GM19043 (cell line): ENCODE measurements around the gene ABLIM2.

Experiments
- ATAC-seq: cut with Tn5 transposase; IDR thresholded peaks from one replicate; pipeline ENCODE4 v1.9.1; 2021; ENCODE audit warnings: low read depth; ENCODE audit not compliant: unreplicated experiment

The ABLIM2 gene

GRCh38 chr4:8053688-8054449 lies 104.7 kb downstream of the ABLIM2 start:
- ATAC-seq: no peak

DNA sequence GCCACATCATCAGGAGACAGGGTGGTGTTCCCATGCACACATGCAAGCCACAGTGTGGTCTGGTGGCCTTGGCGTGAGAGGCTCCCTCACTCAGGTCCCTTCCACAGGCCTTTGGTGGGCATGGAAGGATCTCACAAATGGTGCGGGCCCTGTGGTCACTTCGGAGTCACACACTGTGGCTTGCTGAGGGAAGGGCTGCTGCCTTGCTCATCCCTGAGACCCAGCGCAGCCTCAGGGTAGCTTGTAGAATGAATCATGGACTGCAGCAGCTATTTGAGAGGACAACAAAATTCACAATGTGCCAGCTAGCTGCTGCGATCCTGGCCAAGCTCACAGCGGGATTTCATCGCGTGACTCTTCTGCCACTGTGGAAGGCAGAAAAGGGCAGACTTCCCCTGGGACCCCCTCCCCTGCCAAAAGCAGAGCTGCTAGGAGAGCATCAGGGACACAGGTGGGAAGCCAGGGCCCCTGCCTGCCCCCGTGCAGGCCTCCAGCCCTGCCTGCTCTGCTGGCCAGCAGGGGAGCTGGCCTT lies 106.4 kb downstream of the ABLIM2 start:
- ATAC-seq: no peak

GRCh38 chr4:8051644-8052043 lies 107.0 kb downstream of the ABLIM2 start:
- no peak for ATAC-seq

DNA sequence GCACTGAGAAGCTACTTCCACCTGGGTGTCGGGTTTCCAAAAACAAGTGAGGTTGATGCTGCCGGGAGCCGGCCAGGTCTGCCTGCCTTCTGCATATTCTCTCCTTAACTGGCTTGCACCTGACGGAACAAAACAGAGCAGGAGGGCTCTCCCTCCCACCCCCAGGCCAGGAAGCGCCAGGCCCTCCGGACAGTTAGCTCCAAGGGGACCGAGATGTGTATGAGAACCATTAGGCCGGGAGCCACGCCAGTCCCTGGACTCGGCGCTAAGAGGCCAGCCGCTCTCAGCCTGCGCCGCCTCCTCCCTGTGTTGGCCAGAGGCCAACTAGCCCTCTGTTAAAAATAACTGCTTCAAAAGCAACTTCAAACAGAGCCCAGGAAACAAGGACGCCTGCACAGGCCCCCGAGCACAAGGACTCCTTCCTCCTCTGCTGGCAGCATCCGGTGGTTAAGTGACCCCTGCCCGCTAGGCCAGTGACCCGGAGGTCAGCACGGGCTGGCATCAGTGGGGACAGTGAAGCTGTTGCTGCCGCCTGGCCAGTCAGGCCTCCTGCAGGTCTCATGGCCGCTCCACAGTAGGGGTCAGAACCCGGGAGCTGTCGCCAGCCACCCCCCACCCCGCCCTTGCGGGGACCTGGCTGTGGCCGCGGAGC lies 107.9 kb downstream of the ABLIM2 start:
- no peak for ATAC-seq

GRCh38 chr4:8050180-8050554 lies 108.4 kb downstream of the ABLIM2 start:
- ATAC-seq: no peak

GRCh38 chr4:8048856-8049676 lies 109.5 kb downstream of the ABLIM2 start:
- ATAC-seq: no peak

DNA sequence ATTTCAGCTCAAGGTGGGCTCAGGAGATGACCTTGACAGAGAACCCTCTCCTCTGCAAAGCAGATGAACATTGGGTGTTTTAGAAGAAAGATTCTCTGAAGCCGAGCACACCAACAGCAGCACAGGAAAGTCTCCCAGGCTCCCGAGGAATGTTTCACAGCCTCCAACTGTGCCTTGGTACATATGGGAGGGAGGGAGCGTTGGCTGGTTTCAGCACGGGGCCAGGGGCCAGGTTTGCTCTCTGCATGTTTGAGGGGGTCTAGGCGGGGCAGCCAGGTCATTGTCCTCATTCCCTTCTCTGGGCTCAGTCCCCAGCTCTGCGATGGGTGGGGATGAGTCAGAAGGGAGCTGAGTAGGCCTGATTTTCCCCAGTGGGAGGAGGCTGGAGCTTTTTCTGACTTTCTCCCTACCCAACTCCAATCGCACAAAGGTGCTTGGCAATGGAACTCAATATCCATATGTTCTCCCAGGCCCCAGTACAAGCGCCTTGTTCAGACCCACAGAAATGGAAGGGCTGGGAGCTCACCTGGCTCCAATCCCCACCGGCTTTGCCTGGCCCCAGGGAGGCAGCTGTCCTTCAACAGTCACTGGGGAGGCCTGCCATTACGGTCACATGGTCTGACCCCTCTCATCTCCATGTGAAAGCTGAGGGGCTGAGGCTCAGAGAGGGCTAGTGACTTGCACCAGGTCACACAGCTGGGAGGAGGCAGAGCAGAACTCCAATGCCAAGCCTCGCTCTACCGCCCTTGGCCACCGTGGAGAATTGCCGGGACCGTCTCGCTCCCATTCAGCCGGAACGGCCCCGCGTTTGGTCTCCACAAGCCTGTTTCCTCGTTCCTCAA lies 110.6 kb downstream of the ABLIM2 start:
- ATAC-seq: no peak

- no peak for ATAC-seq
Measured at GRCh38 chr4:8046925-8047541, 111.6 kb downstream of the ABLIM2 start.

DNA sequence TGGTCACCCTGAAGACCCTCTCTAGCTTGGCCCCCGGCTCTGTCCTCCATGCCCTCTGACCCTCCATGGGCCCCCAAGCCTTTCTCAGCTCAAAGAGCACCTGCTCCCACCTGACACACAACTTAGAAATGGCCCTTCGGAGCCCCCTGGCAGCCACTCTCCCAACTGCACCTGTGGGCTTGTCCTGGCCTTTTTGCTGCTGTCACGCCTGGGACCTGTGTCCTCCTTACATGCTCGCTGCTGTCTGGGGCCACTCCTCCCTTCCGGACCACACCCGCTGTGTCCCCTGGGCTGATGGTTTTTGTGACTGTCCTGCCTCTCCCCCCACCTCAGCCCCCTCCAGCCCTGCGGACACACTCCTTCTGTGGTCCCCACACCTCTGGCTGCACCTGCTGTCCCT lies 112.7 kb downstream of the ABLIM2 start:
- no peak for ATAC-seq

DNA sequence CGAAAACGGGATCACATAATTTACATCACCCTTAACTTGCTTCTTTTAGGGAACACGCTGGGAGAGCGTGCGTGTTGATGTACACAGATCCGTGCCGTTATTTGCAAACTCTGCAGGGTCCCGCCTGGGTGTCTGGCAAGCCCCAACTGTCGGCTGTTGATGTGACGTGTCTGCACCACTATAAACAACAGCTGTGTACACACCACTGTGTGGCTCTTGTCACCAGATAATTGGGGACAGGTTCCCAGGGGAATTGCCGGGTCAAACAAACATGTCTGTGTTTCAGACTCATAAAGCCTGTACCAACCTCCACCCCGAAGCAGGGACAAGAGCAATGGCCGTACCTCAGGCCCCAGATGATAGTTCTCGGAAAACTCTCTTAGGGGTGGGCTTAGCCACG lies 113.9 kb downstream of the ABLIM2 start:
- ATAC-seq: no peak

DNA sequence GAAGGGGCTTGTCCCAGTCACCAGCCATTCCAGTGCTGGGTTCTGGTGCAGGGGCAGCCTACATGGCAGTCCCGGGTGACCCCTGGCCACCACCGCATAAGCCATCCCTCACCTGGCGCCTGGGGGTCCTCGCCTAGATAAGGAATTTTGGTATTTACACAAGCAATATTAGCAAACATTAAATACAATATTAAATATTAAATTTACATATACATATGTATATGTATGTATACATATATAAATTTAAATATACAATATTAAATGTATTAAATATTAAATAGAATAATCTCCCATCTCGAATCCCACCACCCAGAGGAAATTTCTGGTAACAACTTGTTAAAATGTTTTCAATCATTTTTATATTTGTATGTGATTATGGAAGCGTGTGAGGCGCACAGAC lies 114.4 kb downstream of the ABLIM2 start:
- ATAC-seq: no peak

GRCh38 chr4:8043596-8043995 lies 115.0 kb downstream of the ABLIM2 start:
- ATAC-seq: no peak

DNA sequence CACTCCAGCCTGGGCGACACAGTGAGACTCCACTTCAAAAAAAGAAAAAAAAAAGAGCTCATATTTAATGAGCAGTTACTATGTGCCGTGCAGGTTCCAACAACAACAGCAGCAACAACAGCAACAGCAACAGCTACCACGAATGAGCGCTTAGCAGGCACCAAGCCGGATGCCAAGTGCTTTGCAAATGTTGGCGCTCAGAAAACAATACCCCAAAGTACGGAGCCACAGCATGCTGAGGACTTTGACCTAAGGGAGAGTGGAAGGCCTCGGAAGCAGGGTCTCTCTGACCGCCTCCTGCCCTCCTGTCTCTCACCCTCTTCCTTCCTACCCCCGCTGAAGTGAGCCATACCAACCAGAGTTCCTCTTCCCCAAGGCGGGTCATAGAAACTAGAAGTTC lies 116.7 kb downstream of the ABLIM2 start:
- ATAC-seq: no peak

DNA sequence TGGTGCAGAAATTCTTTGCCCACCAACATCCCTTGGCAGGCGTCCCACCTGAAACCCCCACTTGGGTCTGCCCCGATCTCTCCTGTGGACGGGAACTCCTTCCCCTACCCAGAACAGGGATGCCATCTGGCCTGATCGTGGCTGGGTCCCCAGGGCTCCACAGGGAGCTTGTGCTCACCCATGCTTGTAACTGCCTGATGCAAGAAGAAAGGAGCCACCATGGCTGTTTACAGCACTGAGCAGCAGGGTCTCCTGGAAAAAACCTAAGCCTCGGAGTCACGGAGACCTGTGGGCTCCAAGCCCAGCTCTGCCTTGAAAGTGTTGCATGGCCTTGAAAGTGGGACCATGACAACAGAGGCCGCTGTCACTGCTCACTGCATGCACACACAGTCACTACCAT lies 117.4 kb downstream of the ABLIM2 start:
- ATAC-seq: no peak

- no peak for ATAC-seq
Measured at GRCh38 chr4:8040607-8041006, 118.0 kb downstream of the ABLIM2 start.

- no peak for ATAC-seq
Measured at GRCh38 chr4:8039853-8040252, 118.8 kb downstream of the ABLIM2 start.

DNA sequence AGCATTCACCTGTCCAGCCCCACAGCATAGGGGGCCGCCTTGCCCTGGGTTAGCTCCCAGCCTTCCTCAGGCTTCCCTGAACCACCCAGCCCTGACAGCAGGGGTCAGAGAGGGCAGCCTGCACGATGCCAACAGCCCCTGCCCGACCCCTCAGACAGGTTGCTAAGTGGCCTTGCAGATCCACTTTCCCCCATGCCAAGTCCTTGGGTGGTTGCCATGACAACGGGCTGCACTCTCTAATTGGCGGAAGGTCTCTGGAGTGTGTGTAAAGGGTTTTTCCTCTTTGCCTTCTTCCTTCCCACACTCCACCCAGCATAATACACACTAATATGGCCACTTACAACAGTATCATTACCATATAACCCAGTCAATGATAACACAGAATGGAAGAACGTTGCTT lies 119.3 kb downstream of the ABLIM2 start:
- no peak for ATAC-seq

DNA sequence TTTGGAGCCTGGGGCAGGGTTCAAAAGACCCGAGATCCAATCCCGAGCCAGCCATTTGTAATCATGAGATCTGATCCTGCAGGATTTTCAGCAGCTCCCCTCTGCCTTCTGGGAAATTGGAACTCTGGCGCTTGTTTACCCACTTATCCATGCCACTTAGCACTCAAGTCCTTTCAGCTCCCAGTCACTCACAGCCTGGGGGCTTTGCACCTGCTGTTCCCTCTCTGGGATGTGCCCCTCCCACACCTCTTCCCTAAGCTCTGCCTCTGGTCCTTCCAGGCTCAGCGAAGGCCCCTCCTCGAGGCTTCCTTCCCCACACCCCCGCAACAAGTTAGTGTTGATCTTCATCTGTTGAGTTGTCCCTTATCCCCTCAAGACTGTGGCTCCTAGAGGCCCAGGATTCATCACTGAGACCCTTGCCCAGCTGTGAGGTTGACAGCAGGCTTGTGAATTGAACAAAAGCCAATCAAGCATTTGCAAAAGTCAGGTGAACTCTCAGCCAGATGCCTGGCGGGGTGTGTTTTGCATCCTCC lies 119.8 kb downstream of the ABLIM2 start:
- no peak for ATAC-seq

DNA sequence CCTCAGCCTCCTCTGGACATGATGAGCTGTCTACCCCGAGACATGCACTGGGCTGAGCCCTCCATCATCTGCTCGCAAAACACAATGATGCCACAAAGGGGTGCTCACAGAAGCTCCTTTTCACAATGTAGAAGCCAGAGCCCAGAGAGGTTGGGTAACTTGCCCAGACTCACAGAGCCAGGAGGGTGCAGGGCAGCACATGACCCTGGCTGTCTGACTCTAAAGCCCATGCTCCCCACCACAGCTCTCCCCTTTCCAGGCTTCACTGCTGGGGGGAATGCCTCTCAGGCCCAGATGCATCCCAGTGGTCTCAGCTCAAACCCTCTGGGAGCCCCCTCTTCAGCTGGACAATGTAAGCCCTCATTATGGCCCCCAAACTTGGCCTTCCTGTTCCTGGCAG lies 120.5 kb downstream of the ABLIM2 start:
- no peak for ATAC-seq
